Mucosa of descending colon (tissue), 3 donors: Measurements from ENCODE around the gene CDK14. TPM values are rescaled to one million over a fixed set of nuclear protein-coding genes. Genes with fewer than 3 reads are reported as not detected.
A peak's percentile ranks its signal among the peaks of the same experiment; 100 is the strongest.
"Not testable (repeated sequence)": the region's sequence is repeated elsewhere in the genome, so short reads cannot be mapped to it uniquely, and the experiment has no call there.

Experiments
- ATAC-seq: fragments of 200-7000 bp; cut with Tn5 transposase; one replicate; pipeline ENCODE4 v1.9.1; 2020; ENCODE audit warnings: mild to moderate bottlenecking, moderate library complexity
- DNase-seq, 3 donors: peaks; one replicate each; pipeline ENCODE4 v3.0.0-alpha.2; 2020
- H3K36me3 ChIP-seq: fragments of 200-600 bp; one replicate; pipeline ENCODE4 v1.8.0; 2021; ENCODE audit warnings: low read depth, mild to moderate bottlenecking
- H3K4me1 ChIP-seq: fragments of 200-600 bp; one replicate; pipeline ENCODE4 v1.8.0; 2021; ENCODE audit warnings: low read depth, mild to moderate bottlenecking
- H3K4me3 ChIP-seq: fragments of 200-600 bp; one replicate; pipeline ENCODE4 v1.8.0; 2021; ENCODE audit warnings: mild to moderate bottlenecking
- H3K9me3 ChIP-seq: fragments of 200-600 bp; one replicate; pipeline ENCODE4 v1.8.0; 2021; ENCODE audit warnings: mild to moderate bottlenecking
- CTCF ChIP-seq: fragments of 200-600 bp; IDR thresholded peaks from one replicate; pipeline ENCODE4 v1.8.0; 2022; ENCODE audit warnings: antibody characterized with exemption, mild to moderate bottlenecking
- intact Hi-C, 2 donors: fragments of 100-400 bp; cut with DNase I in 1 of 2; cut with micrococcal nuclease in 1 of 2; formaldehyde crosslinking; loops; one replicate each; pipeline versions ENCODE4 v1.11.0 to v1.11.1; 2022; cut with DNase I, micrococcal nuclease
- total RNA-seq, 3 donors: library from RNA; stranded (reverse); fragmentation: NEBNext Ultra II Directional in 2 of 3; extraction: Animal tissue kit (Norgen Biotek cat#: 25700) in 2 of 3; gene quantifications; one replicate each; pipeline versions ENCODE4 v1.2.1 to v1.2.4, GENCODE V29; 2021 to 2023
- donor health status: DM: no; HTN: no; CAD: no; lungs with moderate emphysema.
- donor health status: DM: no; HTN: no; CAD: no.
- donor health status: DM: no; HTN: yes; CAD: no.

Gene CDK14
- total RNA-seq, 3 donors from 2014 or later = 5.4 to 24.4 (median 5.6) TPM

DNA sequence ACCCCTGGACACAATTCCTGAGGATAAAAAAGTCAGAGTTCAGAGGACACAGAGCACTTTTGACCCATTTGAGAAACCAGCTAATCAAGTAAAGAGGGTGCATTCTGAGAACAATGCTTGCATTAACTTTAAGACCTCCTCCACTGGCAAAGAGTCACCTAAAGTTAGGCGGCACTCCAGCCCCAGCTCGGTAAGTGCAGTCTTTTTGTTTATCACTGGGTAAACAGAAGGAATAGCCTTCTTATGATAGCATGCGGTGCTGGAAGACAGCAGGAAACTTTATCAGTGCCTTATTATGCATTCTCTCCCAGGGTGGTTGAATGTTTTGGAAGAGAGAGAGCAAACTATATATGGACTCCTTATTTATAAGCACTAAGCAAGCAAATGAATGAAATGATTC lies 130.5 kb downstream of the CDK14 start:
- H3K4me1 ChIP-seq = peaks cover 5% of the 10 kb centered on the region
- peaks cover 4% of the 10 kb centered on the region for H3K9me3 ChIP-seq
- intact Hi-C loops = no loop called here
- TF ChIP-seq CTCF = no peak
- ATAC-seq (peak; percentile 65), DNase-seq (peak in 2 of 3 donors; percentile 19 to 31)
- H3K4me3 ChIP-seq = no peak overlapping the region
- no peaks in the 10 kb centered on the region for H3K36me3 ChIP-seq

- intact Hi-C loops = no loop called here
- DNase-seq = no peak
- no peak for TF ChIP-seq CTCF
- H3K4me3 ChIP-seq = no peak overlapping the region
- no peak for ATAC-seq
- H3K36me3 ChIP-seq = no peaks in the 10 kb centered on the region
- H3K4me1 ChIP-seq = peaks cover 5% of the 10 kb centered on the region
- peaks cover 8% of the 10 kb centered on the region for H3K9me3 ChIP-seq
These were observed 131.3 kb downstream of the CDK14 start for GRCh38 chr7:90727412-90727811.

DNA sequence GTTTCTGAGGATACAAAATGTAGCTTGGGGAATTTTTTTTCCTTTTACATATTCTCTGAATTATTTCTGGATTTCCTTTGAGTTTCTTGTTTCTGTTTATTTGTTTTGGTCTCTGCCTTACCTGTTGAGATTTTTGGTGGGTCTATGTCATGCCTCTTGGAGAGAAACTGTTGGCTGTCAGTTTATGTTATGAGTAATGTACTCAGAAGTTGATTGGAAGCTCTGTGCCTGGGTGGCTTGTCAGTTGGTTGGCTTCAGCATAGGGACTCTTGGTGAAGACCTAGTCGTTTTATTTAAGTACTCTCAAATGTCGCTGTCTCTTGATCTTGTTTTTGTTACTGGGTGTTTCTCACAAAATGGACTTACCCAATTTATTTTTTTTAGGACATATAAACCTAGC lies 132.4 kb downstream of the CDK14 start:
- no peak for DNase-seq
- no peak for ATAC-seq
- no peak for TF ChIP-seq CTCF
- intact Hi-C loops = no loop called here
- Histone ChIP-seq H3K36me3 (no peaks in the 10 kb centered on the region), H3K4me3 (no peak overlapping the region), H3K9me3 (peaks cover 9% of the 10 kb centered on the region), H3K4me1 (peaks cover 5% of the 10 kb centered on the region)

GRCh38 chr7:90735611-90736280 lies 139.6 kb downstream of the CDK14 start:
- intact Hi-C loops, DNase-seq, H3K36me3 ChIP-seq, H3K9me3 ChIP-seq, ATAC-seq, H3K4me1 ChIP-seq, H3K4me3 ChIP-seq: not testable (repeated sequence)

DNA sequence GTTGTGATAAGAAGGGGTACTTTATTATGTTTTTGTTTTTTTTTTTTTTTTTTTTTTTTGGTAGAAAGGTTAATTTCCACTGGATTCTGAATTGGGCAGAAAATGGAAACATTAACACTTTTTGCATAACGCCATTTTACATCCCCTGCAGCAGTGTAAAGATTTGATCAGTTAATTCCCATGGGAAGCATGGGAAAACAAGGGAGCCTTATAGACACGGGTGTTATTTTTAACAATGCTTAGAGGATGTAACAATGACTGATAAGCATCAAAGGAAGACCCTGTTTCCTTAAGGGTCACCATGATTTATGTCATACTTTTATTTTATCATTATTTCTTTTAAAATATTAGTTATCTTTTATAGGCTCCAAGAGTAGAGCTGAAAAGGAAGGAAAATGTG lies 140.2 kb downstream of the CDK14 start:
- ATAC-seq (no peak), DNase-seq (no peak)
- Histone ChIP-seq H3K4me3 (no peak overlapping the region), H3K4me1 (no peaks in the 10 kb centered on the region), H3K9me3 (peaks cover 7% of the 10 kb centered on the region), H3K36me3 (no peaks in the 10 kb centered on the region)
- intact Hi-C loops = no loop called here
- TF ChIP-seq CTCF = no peak

GRCh38 chr7:90736968-90737939 lies 141.1 kb downstream of the CDK14 start:
- no peaks in the 10 kb centered on the region for H3K36me3 ChIP-seq
- no peak overlapping the region for H3K4me3 ChIP-seq
- peak; percentile 69 for ATAC-seq
- H3K4me1 ChIP-seq = no peaks in the 10 kb centered on the region
- peaks cover 2% of the 10 kb centered on the region for H3K9me3 ChIP-seq
- intact Hi-C loops = no loop called here
- DNase-seq = no peak
- no peak for TF ChIP-seq CTCF
